Measurements from ENCODE around the gene ERI2.
"Not testable (repeated sequence)": the region's sequence is repeated elsewhere in the genome, so short reads cannot be mapped to it uniquely, and the experiment has no call there.

The ERI2 gene

GRCh38 chr16:20765732-20766131, 40.5 kb downstream of the ERI2 start:
- no peak overlapping the region for H3K27ac ChIP-seq (ENCODE audit: low read length)
- no peaks in the 10 kb centered on the region for H4K20me1 ChIP-seq (ENCODE audit: insufficient read depth, low read length)
- no peaks in the 10 kb centered on the region for H3K9me3 ChIP-seq (ENCODE audit: insufficient read depth, low read length)
- no peak overlapping the region for H3K4me3 ChIP-seq (ENCODE audit: low read length)
- no peaks in the 10 kb centered on the region for H3K79me2 ChIP-seq (ENCODE audit: low read length)
- H3K4me2 ChIP-seq (ENCODE audit: low read length): no peak overlapping the region
- no peaks in the 10 kb centered on the region for H3K36me3 ChIP-seq (replicated peaks; ENCODE audit: low read depth, low read length)
- H3K4me1 ChIP-seq (ENCODE audit: low read length): peaks cover 18% of the 10 kb centered on the region
- no peak overlapping the region for H2AFZ ChIP-seq (ENCODE audit: low read depth, low read length)
- TF ChIP-seq CTCF (IDR thresholded peaks at IDR 0.05; ENCODE audit: low read depth, low read length): no peak
- TF ChIP-seq EZH2phosphoT487 (IDR thresholded peaks at IDR 0.05; ENCODE audit: low read depth): no peak
- no peaks in the 10 kb centered on the region for H3K27me3 ChIP-seq (ENCODE audit: low read depth, low read length)
- no peak overlapping the region for H3K9ac ChIP-seq (ENCODE audit: low read length)

GRCh38 chr16:20764448-20764847, 41.8 kb downstream of the ERI2 start:
- H3K9ac ChIP-seq (ENCODE audit: low read length): 0 out of 2 replicates have a peak overlapping the region, but pooled peaks have one; percentile 41
- H4K20me1 ChIP-seq (ENCODE audit: insufficient read depth, low read length); H3K79me2 ChIP-seq (ENCODE audit: low read length); H3K9me3 ChIP-seq (ENCODE audit: insufficient read depth, low read length); H3K27me3 ChIP-seq (ENCODE audit: low read depth, low read length); H2AFZ ChIP-seq (ENCODE audit: low read depth, low read length); H3K36me3 ChIP-seq (replicated peaks; ENCODE audit: low read depth, low read length): not testable (repeated sequence)
- H3K4me3 ChIP-seq (ENCODE audit: low read length): peak overlapping the region; percentile 64; the same call in 1 of the 2 replicates
- H3K4me1 ChIP-seq (ENCODE audit: low read length): peaks cover 18% of the 10 kb centered on the region
- H3K4me2 ChIP-seq (ENCODE audit: low read length): peak overlapping the region; percentile 86
- H3K27ac ChIP-seq (ENCODE audit: low read length): peak overlapping the region; percentile 83

GRCh38 chr16:20763461-20764232, 42.6 kb downstream of the ERI2 start, which contains the start of gene ACSM3:
TSS of gene ACSM3 (plus strand) at chr16:20764014. CDS start at chr16:20770035, 6,021 bp downstream.
- no peaks in the 10 kb centered on the region for H3K9me3 ChIP-seq (ENCODE audit: insufficient read depth, low read length)
- peak within 1 kb of the TSS; percentile 71 for H3K4me3 ChIP-seq (ENCODE audit: low read length)
- TF ChIP-seq CTCF (IDR thresholded peaks at IDR 0.05; ENCODE audit: low read depth, low read length) (no peak), EZH2phosphoT487 (IDR thresholded peaks at IDR 0.05; ENCODE audit: low read depth) (no peak)
- H4K20me1 ChIP-seq (ENCODE audit: insufficient read depth, low read length): no peaks in the 10 kb centered on the region
- peaks cover 18% of the 10 kb centered on the region for H3K4me1 ChIP-seq (ENCODE audit: low read length)
- H2AFZ ChIP-seq (ENCODE audit: low read depth, low read length): peak within 1 kb of the TSS; percentile 64
- peak within 1 kb of the TSS; percentile 66 for H3K9ac ChIP-seq (ENCODE audit: low read length)
- H3K27me3 ChIP-seq (ENCODE audit: low read depth, low read length): no peaks in the 10 kb centered on the region
- no peaks in the 10 kb centered on the region for H3K79me2 ChIP-seq (ENCODE audit: low read length)
- H3K27ac ChIP-seq (ENCODE audit: low read length): peak within 1 kb of the TSS; percentile 83
- no peaks in the 10 kb centered on the region for H3K36me3 ChIP-seq (replicated peaks; ENCODE audit: low read depth, low read length)
- peak within 1 kb of the TSS; percentile 86 for H3K4me2 ChIP-seq (ENCODE audit: low read length)

- H3K9ac ChIP-seq (ENCODE audit: low read length): peak overlapping the region; percentile 66; the same call in 1 of the 2 replicates
- H3K27ac ChIP-seq (ENCODE audit: low read length): peak overlapping the region; percentile 83
- peak overlapping the region; percentile 86 for H3K4me2 ChIP-seq (ENCODE audit: low read length)
- H3K9me3 ChIP-seq (ENCODE audit: insufficient read depth, low read length): no peaks in the 10 kb centered on the region
- peaks cover 18% of the 10 kb centered on the region for H3K4me1 ChIP-seq (ENCODE audit: low read length)
- peak overlapping the region; percentile 71 for H3K4me3 ChIP-seq (ENCODE audit: low read length)
- H3K79me2 ChIP-seq (ENCODE audit: low read length): no peaks in the 10 kb centered on the region
- H3K36me3 ChIP-seq (replicated peaks; ENCODE audit: low read depth, low read length): no peaks in the 10 kb centered on the region
- no peaks in the 10 kb centered on the region for H3K27me3 ChIP-seq (ENCODE audit: low read depth, low read length)
- H2AFZ ChIP-seq (ENCODE audit: low read depth, low read length): no peak overlapping the region
- TF ChIP-seq EZH2phosphoT487 (IDR thresholded peaks at IDR 0.05; ENCODE audit: low read depth) (no peak), CTCF (IDR thresholded peaks at IDR 0.05; ENCODE audit: low read depth, low read length) (no peak)
- H4K20me1 ChIP-seq (ENCODE audit: insufficient read depth, low read length): no peaks in the 10 kb centered on the region
These were observed 43.7 kb downstream of the ERI2 start for GRCh38 chr16:20762404-20763123.

All from OCI-LY3 (cell line).